HG02981 (cell line): ENCODE data around the gene RAB33A.

Experiments
- ATAC-seq: cut with Tn5 transposase; IDR thresholded peaks from one replicate; pipeline ENCODE4 v1.9.1; 2021; ENCODE audit warnings: mild to moderate bottlenecking, moderate library complexity; ENCODE audit not compliant: unreplicated experiment

The RAB33A gene

DNA sequence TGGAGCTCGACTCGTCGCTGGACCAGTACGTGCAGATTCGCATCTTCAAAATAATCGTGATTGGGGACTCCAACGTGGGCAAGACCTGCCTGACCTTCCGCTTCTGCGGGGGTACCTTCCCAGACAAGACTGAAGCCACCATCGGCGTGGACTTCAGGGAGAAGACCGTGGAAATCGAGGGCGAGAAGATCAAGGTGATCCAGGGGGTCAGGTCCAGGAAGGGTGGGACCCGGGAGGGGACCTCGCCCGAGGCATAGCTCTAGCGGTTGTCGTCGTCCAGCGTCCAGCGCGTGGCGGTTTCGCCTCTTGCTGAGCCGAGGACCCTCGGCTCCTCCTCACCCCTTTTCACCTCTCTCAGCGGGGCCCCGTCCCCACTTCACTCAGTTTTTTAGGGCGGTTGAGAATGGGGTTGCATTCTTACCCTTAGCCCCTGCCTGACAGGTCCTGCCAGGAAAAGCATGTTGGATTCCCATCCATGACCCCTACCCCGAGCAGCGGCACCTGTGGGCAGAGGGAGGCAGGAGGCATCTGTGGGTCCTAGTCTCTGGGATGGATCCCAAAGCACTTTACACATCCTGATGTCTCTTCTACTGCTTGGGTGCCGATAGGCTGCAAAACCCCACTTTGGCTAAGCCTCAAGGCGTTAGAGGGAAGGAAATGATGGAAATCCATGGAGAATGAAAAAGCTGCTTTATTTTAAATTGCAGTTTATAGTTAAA is 524 bp downstream of the RAB33A start:
- ATAC-seq = no peak

DNA sequence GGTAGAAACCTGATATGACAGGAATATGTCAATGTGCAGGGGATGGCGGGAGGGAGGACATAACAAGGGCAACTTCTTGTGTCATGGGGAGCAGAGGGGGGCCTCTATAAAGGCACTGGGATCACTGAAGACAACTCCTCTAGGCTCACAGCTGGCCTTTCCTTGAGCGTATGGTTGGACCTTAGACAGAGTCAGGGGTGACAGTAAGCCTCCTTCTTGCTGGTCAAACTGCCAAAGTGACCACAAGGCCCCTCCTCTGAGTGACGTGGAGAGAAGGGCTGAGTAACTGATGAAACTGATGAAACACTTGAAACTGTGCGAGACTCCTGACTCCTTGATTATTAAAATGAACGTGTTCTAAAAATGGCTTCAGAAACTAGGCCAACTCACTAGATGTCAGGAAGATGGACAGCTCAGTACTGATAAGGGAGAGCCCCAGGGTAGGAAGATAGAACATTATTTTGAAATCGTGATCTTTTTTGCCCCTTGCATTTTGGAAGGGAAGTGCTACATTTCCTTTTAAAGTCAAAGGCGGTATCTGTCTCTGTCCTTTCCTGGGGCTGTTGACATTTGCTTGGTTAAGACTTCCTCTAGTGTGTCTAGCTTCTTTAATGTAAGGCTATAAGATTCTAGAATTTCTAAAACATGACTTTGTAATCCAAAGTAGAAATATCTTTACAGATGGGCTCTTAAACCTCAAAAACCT is 1.6 kb downstream of the RAB33A start:
- ATAC-seq = no peak

DNA sequence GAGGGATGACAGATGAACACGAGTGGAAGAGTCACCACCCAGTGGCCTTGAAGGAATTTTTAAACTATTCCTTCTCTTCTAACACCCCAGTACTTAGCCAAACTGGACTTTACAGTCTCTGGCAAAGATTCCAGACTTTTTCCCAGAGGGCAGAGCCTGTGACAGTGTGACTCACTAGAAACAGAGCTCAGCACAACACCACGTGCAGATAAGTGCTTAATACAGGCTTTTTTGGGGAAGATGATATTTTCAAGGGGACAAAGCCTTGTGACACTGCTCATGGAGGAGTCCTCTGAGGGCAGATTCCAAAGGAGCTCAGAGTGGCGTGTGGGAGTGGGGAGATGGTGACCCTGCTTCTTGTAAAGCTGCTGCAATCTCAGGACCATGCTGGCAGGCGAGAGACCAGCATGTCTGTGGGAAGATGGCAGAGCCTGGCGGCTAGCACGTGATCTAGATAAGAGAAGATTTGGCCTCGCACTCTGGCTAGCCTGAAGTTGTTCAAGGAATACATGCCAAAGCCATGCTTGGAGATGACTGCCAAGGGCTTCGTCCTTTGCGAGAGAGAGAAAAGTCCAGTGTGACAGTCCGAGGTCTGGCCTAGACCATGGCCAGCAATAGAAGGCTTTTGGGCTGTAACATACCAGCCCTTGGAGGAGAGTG is 2.4 kb downstream of the RAB33A start:
- ATAC-seq = no peak

DNA sequence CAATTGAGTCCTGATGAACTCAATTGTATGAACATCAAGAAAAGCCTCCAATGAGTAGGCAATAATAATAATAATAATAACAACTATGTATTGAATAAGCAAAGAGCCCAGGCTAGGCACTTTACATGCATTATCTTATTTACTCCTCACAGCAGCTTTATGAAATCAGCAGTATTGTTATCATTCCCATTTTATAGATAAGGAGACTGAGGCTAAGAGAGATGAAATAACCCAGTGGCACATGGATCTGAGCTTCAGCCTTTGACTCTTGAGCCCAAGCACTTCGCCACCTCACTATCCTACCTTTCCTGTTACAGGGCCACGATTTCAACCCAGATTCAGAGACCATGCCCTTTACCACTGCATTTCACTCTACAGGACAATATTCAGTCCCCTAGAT is 3.2 kb downstream of the RAB33A start:
- ATAC-seq = no peak

GRCh38 chrX:130176354-130176776 is 4.6 kb downstream of the RAB33A start:
- ATAC-seq = peak; percentile 76

GRCh38 chrX:130176942-130177341 is 5.2 kb downstream of the RAB33A start:
- ATAC-seq = no peak

GRCh38 chrX:130179170-130179569 is 7.4 kb downstream of the RAB33A start:
- ATAC-seq = no peak

DNA sequence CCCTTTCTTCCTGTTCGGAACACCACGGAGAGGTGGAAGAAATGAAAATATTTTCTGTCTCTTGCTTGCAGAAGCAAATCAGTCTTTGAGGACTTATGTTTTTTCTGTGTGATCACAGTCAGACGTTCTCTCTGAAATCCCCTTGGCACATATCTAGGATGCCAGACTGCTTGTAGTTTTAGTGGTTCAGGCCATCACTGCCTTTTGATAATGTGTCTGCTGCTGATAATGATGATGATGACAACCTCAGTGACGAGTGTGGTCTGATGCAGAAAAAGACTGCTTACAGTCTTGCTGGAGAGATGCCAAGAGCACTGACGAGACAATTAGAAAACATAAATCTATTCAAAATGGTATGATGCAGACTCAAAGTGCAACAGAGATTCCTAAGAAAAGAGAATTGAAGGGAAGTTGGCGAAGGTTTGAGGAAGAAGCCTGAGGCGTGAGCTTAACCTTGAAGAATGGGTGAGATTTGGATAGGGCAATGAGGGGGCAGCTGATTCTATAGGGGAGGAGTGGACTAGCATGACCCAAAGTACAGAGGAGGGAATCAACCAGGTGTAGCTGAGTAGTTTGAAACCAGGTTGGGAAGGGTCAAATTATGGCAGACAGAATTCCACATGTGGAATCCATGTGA is 7.9 kb downstream of the RAB33A start:
- ATAC-seq = no peak

GRCh38 chrX:130184168-130184567 is 12.4 kb downstream of the RAB33A start:
- ATAC-seq = no peak

DNA sequence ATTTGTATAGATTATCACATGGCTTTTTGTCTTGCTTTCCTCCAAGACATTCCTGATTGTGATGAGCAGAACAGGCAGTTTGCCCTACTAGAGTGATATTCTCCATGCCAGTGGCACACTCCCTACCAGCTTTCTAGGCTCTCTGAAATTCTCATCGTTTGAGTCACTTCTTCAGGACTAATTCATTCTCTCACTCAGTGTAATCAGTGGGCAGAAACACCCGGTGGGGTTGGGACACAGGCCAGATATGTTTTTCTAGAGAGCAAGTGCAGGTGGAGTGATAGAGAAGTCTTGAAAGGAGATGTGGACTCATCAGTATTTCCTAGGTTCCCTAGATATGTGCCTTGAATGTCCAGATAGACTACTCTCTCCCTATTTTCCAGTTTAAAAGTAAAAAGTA is 13.1 kb downstream of the RAB33A start:
- no peak for ATAC-seq

GRCh38 chrX:130186651-130187050 is 14.9 kb downstream of the RAB33A start:
- no peak for ATAC-seq

DNA sequence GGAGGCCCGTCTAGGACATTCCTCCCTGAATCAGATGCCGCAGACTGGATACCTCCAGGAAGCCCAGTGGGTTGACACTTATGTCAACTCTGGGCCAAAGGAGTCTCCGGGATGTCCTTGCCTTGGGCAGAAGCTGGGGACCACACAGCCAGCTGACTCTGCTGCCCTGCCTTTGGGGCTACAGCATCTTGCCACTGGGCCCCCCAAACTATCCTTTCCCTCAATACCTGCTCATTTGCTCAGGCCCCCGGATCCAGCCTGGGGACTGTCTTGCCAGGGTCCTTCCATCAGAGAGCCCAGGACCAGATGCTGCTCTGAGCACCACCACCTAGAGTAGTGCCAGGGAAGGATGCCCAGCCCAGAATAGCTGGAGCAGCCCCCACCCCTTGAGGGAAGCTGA is 19.0 kb downstream of the RAB33A start:
- ATAC-seq = no peak

DNA sequence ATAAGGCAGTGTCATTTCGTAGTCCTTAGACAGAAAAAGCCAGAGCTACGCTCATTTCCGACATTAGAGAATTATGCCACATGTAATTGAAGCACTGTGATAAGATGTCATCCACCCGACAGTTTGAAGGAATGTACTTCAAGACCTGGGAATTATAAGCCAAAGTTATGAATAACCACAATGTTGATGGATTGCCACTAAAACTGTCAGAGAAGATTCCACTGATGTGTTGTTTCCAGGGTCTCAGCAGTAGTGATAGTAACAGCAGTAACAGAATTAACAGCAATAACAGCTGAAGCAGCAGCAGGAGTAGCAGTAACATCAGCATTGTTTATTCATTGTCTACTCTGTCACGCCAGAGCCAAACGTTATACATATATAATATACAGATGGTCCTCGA is 24.7 kb downstream of the RAB33A start:
- no peak for ATAC-seq

- ATAC-seq = no peak
Measured at GRCh38 chrX:130197464-130197863, 25.7 kb downstream of the RAB33A start.

DNA sequence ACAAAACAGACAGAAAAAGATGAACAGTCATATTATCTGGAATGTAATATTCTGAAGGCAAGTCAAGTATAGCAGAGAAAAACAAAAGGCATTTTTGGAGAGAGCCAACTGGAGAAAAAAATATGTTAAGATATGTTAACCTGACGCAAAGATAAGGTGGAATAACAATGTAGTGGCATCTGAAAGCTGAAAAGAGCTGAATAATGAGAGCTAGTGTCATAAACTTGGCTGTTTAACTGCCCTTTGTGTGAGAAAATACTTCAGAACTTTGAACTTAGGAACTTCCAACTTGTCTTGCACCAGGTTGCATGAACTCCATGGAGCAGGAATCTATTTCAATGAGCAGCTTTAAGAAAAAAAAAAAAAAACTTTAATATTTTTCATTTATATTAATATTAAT is 32.9 kb downstream of the RAB33A start:
- no peak for ATAC-seq

GRCh38 chrX:130211415-130212186 is 39.8 kb downstream of the RAB33A start:
- ATAC-seq = no peak

DNA sequence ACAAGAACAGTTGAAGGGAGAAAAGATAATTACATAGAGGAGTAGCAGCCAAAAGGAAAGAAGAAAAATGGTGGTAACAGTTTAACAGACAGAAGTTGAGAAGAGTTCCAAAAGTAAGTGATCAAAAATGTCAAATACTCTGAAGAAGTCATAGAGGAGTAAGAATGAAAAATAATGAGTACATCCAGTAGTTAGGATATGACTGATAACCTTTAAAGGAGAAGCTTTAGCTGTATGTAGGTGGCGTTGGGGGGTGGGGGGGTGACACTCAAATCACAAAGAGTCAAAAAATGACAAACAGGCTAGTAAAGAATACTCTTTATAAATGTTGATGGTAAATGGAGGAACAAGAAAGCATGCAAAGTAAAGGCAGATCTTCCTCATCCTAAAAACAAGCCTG is 40.6 kb downstream of the RAB33A start:
- no peak for ATAC-seq

DNA sequence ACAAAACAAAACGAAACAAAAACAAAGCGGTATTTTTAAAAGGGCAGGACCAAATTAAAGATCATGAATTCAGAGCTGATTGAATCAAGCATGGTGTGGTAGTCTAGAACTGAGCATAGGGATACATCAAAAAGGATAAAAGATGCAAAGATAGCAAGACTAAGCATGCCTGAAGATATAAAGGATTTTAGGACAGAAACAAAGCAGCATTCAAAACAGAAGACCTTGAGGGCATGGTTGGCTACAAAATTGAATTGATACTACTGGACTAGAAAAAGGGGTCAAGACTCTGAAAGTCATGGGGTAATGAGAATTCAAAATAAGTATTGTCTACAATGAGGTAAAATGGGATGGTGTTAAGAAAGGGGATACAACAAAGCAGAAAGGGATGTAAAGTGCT is 41.6 kb downstream of the RAB33A start:
- no peak for ATAC-seq

DNA sequence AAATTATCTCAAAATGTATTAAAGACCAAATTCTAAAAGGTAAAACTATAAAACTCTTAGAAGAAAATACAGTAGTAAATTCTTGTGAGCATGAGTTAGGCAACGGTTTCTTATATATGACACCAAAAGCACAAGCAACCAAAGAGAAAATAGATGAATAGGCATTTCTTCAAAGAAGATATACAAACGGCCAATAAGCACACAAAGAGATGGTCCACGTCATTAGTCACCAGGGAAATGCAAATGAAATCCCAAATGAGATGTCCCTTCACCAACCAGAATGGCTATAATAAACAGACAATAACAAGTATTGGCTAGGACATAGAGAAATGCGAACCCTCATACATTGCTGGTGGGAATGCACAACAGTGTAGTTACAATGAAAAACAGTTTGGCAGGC is 44.6 kb downstream of the RAB33A start:
- no peak for ATAC-seq

GRCh38 chrX:130224810-130225209 is 53.0 kb downstream of the RAB33A start:
- ATAC-seq = no peak

DNA sequence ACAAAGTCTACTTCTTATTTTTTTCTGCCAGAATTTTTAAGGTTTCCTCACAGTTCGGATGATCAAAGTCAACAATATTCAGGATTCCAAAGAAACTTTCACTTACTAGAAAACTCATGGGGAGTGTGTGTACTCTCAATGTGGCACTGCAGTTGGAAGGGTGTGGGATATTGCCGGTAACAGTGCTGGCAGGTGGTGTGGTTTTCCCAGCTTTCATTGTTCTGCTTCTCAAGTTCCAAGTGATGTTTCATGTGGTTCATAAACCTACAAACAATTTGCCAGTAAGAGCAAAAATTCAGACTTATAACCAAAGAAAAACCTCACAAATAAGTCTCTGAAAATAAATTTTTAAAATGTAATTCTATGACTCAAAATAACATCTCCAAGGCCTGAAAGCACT is 57.1 kb downstream of the RAB33A start:
- no peak for ATAC-seq
